Common myeloid progenitor, CD34-positive (primary cell): ENCODE data around the gene PAX2.

Experiments
- CTCF ChIA-PET: fragments of 350-600 bp; sonication (Branson Sonifier 250); formaldehyde crosslinking; loops from one replicate; lab custom pipeline; 2021; ENCODE audit warnings: antibody characterized with exemption; lab: Charles Lee
- POLR2A ChIA-PET: fragments of 350-600 bp; sonication (Branson Sonifier 250); formaldehyde crosslinking; loops from one replicate; lab custom pipeline; 2021; ENCODE audit warnings: antibody characterized with exemption; lab: Charles Lee
- DNase-seq, 3 donors: peaks; one replicate each; pipeline versions ENCODE4 v3.0.0 to v3.0.0-alpha.2; 2013
- H3K27ac ChIP-seq, 2 experiments: 1 replicate in 1 of 2; 2 replicates in 1 of 2; pipeline ENCODE4 v1.7.0; 2013; ENCODE audit warnings: inconsistent platforms in 2 of 2, low read length in 2 of 2, mild to moderate bottlenecking in 2 of 2, low read depth in 1 of 2, moderate library complexity in 1 of 2; ENCODE audit not compliant: severe bottlenecking in 2 of 2, insufficient read depth in 1 of 2, poor library complexity in 1 of 2
- H3K27me3 ChIP-seq, 5 experiments: replicated peaks in 2 of 5; 1 replicate in 3 of 5; 2 replicates in 2 of 5; pipeline versions ENCODE4 v1.6.1 to v1.7.0; 2013; ENCODE audit warnings: low read length in 4 of 5, mild to moderate bottlenecking in 2 of 5, moderate library complexity in 2 of 5, inconsistent platforms in 1 of 5; ENCODE audit not compliant: insufficient read depth in 5 of 5, control insufficient read depth in 4 of 5
- H3K36me3 ChIP-seq, 4 experiments: 1 replicate in 2 of 4; 2 replicates in 2 of 4; pipeline versions ENCODE4 v1.6.1 to v1.7.0; 2013; ENCODE audit warnings: low read length in 3 of 4, control low read depth in 1 of 4, mild to moderate bottlenecking in 1 of 4; ENCODE audit not compliant: control insufficient read depth in 4 of 4, insufficient read depth in 4 of 4
- H3K4me1 ChIP-seq, 4 experiments: 1 replicate in 3 of 4; 2 replicates in 1 of 4; pipeline versions ENCODE4 v1.6.1 to v1.7.1; 2013; ENCODE audit warnings: low read length in 3 of 4, mild to moderate bottlenecking in 3 of 4, control low read depth in 1 of 4, inconsistent platforms in 1 of 4, moderate library complexity in 1 of 4; ENCODE audit not compliant: control insufficient read depth in 4 of 4, insufficient read depth in 4 of 4; ENCODE audit errors: control extremely low read depth in 1 of 4
- H3K4me3 ChIP-seq, 7 experiments: 1 replicate in 4 of 7; 2 replicates in 3 of 7; pipeline versions ENCODE4 v1.5.1 to v1.7.0; 2013; ENCODE audit warnings: mild to moderate bottlenecking in 7 of 7, low read length in 6 of 7, moderate library complexity in 6 of 7, inconsistent platforms in 2 of 7, low read depth in 2 of 7, control low read depth in 1 of 7; ENCODE audit not compliant: insufficient read depth in 4 of 7, control insufficient read depth in 1 of 7; ENCODE audit errors: extremely low read depth in 1 of 7
- H3K9me3 ChIP-seq, 5 experiments: 1 replicate in 4 of 5; 2 replicates in 1 of 5; pipeline versions ENCODE4 v1.6.1 to v1.7.1; 2013; ENCODE audit warnings: low read length in 4 of 5, mild to moderate bottlenecking in 2 of 5, inconsistent platforms in 1 of 5, low read depth in 1 of 5, moderate library complexity in 1 of 5; ENCODE audit not compliant: control insufficient read depth in 4 of 5, insufficient read depth in 2 of 5; ENCODE audit errors: control extremely low read depth in 1 of 5
- WGBS: methylation state at CpG from one replicate; pipeline ENCODE4 v1.1.5; 2013; ENCODE audit not compliant: insufficient coverage; 5-methylcytosine and 5-hydroxymethylcytosine counted together

The PAX2 gene

DNA sequence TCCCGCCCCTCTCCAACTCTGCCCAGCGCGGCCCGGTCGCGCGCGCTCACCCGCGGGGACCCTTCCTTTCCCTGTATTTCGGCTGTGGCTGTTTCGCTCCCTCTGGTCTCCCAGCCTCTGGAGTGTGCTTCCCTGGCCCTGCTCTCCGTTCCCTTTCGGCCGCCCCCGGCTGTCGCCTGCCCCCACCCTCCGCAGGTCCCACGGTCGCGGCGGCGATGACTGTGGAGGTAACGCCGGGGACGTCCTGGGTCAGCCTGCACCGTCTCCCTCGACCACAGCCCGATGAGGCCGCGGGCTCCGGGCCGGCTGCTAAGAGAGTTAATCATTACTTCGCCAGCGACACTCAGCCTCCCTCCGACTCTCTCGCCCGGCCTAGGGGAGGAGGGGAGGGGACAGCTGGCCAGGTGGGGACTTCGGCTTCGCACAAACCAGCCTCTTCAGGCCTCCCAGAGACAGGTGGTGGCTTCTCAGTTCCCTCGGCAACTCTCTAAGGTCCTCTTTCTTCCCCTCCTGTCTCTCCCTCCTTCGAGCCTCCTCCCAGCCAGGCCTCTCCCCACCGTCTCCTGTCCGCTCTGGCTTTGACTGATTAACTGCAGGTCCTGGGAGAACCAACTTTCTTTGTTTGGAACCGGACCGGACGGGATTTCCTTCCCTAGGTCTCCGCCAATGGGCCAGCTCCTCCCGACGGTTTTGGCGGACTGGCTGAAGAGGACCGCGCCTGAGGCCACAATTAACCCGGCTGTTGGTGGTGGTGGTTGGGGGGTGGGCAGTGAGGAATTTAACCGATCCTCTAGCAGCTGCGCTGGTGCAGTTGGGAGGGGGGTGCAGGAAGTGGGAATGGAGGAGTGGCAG is 5.6 kb upstream of the PAX2 start:
- Histone ChIP-seq H3K4me1 (peaks cover 0 to 34% (median 18%) of the 10 kb centered on the region in 4 experiments), H3K4me3 (no peak overlapping the region), H3K9me3 (no peaks in the 10 kb centered on the region), H3K27ac (no peak overlapping the region), H3K27me3 (peaks cover 7 to 100% (median 66%) of the 10 kb centered on the region in 5 experiments), H3K36me3 (no peaks in the 10 kb centered on the region)
- 5% methylated on average over 34 of the region's 56 CpGs for WGBS
- POLR2A ChIA-PET: no interaction called here
- no peak for DNase-seq
- CTCF ChIA-PET: interaction anchor here (0.7 to 5.6 kb wide), 3 partner anchors 13 to 21 kb away, joined by 3 to 33 read pairs (median 4); no protein-coding TSS in a partner anchor

DNA sequence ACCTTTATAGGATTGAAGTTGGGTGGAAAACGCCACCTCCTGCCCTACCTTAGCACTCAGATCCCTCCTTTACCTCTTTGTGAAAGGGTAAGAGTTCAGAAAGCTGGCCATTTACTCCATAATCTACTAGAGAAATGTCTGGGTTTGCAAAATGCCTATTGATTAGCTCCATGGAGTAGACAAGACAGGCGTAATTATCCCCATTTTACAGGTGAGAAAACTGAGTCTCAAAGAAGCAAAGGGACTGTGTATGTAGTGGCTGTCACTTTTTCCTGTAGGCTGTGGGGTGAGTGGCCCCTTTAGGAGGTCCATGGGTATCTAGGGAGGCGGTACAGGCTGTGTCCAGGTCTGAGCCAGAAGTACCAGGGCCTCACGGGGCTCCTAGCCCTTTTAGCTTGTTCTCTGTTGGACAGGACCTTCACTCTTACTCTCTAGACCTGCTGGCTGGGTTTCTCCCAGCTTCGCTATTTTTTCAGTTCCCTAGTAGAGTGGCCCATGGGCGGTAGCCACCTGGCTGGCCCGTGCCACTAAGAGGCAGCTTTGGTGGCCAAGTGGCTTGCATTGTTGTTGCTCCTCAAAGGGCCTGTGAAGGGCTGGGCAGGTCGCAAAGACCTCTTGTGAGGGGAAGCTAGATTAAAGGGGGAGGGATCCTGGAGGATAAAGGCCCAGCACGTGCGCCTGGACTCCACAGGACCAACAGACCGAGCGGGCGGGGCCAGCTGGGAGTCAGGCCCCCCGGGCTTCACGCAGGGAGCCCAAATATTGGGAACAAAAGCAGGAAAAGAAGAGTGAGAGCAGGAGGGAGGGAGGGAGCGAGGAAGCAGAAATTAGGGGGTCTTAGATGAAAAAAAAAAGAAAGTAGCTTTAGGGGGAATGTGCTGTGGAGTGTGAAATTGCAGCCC is 4.7 kb upstream of the PAX2 start:
- no peak overlapping the region for H3K27ac ChIP-seq
- peaks cover 4 to 100% (median 60%) of the 10 kb centered on the region in 5 experiments for H3K27me3 ChIP-seq
- POLR2A ChIA-PET: no interaction called here
- CTCF ChIA-PET: interaction anchor here (0.6 to 5.6 kb wide), 10 partner anchors 11 to 493 kb away, joined by 3 to 55 read pairs (median 4); no protein-coding TSS in a partner anchor
- peaks cover 0 to 37% (median 20%) of the 10 kb centered on the region in 4 experiments for H3K4me1 ChIP-seq
- no peak overlapping the region for H3K4me3 ChIP-seq
- no peaks in the 10 kb centered on the region for H3K9me3 ChIP-seq
- no peaks in the 10 kb centered on the region for H3K36me3 ChIP-seq
- DNase-seq: no peak
- WGBS: 19% methylated on average over 12 of the region's 16 CpGs

DNA sequence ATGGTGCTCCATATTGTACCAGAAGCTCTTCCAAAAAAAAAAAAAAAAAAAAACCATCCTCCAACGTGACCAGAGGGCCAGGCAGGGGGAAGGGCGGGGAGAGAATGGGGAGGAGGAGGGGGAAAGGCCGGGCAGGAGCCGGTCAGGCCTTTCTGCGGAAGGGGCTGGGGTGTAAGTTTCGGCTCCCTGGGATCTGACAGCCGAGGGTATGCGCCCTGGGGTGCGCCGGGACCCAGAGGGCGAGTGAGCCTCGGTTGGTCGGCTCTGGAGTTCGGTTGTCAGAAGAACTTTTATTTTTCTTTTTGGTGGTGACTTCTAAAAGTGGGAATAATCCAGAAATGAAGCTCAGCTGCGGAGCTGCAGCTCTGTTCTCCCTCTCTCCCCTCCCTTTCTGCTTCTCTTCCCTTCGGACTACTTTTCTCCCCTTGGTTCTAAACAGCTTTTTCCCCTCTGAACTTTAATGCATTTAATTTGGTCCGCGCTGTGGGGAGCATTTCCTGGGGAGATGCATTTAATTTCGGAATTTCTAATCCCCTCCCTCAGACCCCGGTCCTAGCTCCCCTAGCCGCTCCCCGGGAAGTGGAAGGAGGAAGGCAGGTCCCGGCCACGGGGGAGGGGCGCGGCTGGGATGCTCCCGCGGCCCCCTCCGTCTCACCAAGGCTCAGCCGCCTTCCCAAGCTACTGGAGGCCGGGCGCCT is 3.9 kb upstream of the PAX2 start:
- ChIA-PET POLR2A (no interaction called here), CTCF (interaction anchor here (0.6 to 5.6 kb wide), 9 partner anchors 11 to 492 kb away, joined by 3 to 55 read pairs (median 5); no protein-coding TSS in a partner anchor)
- Histone ChIP-seq H3K27me3 (peaks cover 4 to 100% (median 60%) of the 10 kb centered on the region in 5 experiments), H3K9me3 (no peaks in the 10 kb centered on the region), H3K4me1 (peaks cover 0 to 43% (median 23%) of the 10 kb centered on the region in 4 experiments), H3K27ac (no peak overlapping the region), H3K36me3 (no peaks in the 10 kb centered on the region), H3K4me3 (no peak overlapping the region)
- DNase-seq: no peak
- WGBS: 7% methylated on average over 26 of the region's 32 CpGs

DNA sequence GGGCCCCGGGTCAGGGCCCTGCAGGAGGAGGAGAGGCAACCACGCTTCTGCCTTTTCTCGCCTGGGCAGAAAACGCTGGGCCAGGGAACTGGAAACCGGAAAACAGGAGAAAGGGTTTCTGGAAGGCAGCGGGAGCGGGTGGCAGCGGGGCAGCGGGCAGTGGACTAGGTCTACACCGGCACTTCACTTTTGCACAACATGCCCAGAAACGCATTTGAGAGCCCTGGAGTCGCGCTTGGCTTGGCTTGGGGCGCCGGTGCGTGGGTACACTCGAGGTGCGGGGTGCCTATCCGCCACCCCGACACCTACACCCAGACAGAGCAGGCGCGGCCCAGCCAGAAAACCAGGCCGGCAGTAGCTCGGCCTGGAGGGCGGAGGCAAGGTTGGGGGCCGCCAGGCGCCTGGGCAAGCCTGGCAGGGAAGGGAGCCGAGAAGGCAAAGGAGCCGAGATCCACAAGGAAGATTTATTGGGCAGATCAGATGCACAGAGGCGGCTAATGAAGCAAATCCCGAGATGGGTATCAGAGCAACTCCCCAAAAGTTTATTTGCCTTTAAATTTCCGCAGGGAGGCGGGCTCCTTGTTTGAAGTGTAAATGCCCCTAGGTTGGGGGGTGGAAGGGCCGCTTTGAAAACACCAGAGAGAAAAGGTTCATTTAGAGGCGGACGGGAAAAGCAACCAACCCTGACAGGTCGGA is 3.2 kb upstream of the PAX2 start:
- Histone ChIP-seq H3K36me3 (no peaks in the 10 kb centered on the region), H3K9me3 (no peaks in the 10 kb centered on the region), H3K27ac (no peak overlapping the region), H3K4me1 (peaks cover 0 to 42% (median 23%) of the 10 kb centered on the region in 4 experiments), H3K27me3 (peaks cover 4 to 100% (median 62%) of the 10 kb centered on the region in 5 experiments), H3K4me3 (no peak overlapping the region)
- WGBS: 4% methylated on average over 22 of the region's 37 CpGs
- ChIA-PET CTCF (interaction anchor here (1.1 to 5.6 kb wide), 8 partner anchors 8 to 180 kb away, joined by 3 to 55 read pairs (median 8); no protein-coding TSS in a partner anchor), POLR2A (no interaction called here)
- DNase-seq: peak in 1 of 3 donors; percentile 24

DNA sequence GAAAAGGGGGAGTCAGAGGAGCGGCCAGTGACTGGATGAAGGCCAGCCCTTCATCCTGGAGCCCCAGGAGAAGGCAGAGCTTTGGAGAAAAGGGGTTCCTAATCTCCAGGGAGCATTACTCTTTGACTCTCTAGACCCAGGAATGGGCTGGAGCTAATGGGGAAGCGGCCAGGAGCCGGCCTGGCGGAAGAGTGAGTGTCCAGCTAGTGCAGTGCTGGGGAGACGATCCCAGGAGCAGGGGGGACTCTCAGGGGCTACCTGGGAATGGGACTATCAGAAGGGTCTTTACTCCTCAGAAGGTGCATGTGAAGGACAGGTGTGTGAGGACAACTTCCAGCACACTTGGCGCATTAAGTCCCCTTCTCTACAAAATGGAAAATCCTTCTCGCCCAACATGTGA is 2.4 kb upstream of the PAX2 start:
- CTCF ChIA-PET: interaction anchor here (0.6 to 5.6 kb wide), 23 partner anchors 9 to 222 kb away, joined by 3 to 55 read pairs (median 4); no protein-coding TSS in a partner anchor
- Histone ChIP-seq H3K4me3 (no peak overlapping the region), H3K36me3 (no peaks in the 10 kb centered on the region), H3K27ac (no peak overlapping the region), H3K4me1 (peaks cover 0 to 39% (median 17%) of the 10 kb centered on the region in 4 experiments), H3K9me3 (no peaks in the 10 kb centered on the region), H3K27me3 (peaks cover 4 to 100% (median 61%) of the 10 kb centered on the region in 5 experiments)
- WGBS: 0% methylated on average over 4 of the region's 7 CpGs
- no peak for DNase-seq
- POLR2A ChIA-PET: interaction anchor here (0.9 kb wide), 1 partner anchor 180 kb away, joined by 3 read pairs; no protein-coding TSS in a partner anchor
